Esophagus squamous epithelium (tissue), 4 donors: ENCODE results near the gene ARL10.

Experiments
- CTCF ChIP-seq, 6 experiments: fragments of 450-650 bp in 4 of 6; fragments of 200-600 bp in 2 of 6; sonication (generic) in 2 of 6; IDR thresholded peaks; one replicate each; pipeline ENCODE4 v1.5.1; 2016 to 2019; ENCODE audit warnings: antibody characterized with exemption in 6 of 6, mild to moderate bottlenecking in 4 of 6, moderate library complexity in 4 of 6
- POLR2A ChIP-seq, 4 donors: fragments of 450-650 bp; IDR thresholded peaks; one replicate each; pipeline ENCODE4 v1.6.1; 2017; ENCODE audit warnings: antibody characterized with exemption in 4 of 4, mild to moderate bottlenecking in 4 of 4, moderate library complexity in 3 of 4

GRCh38 chr5:176391479-176391878, 26.2 kb downstream of the ARL10 start:
- TF ChIP-seq POLR2A (IDR thresholded peaks at IDR 0.05) (no peak), CTCF (IDR thresholded peaks at IDR 0.05) (no peak)
